Liver (tissue), 3 donors: ENCODE data around the gene GRXCR2.

Source experiments
- EGR1 ChIP-seq, 2 donors: IDR thresholded peaks; 2 replicates each; pipeline ENCODE4 v1.6.1; 2016 to 2018; ENCODE audit warnings: antibody characterized with exemption in 2 of 2, low read depth in 2 of 2
- GABPA ChIP-seq, 2 donors: IDR thresholded peaks in 1 of 2; conservative IDR thresholded peaks in 1 of 2; 2 replicates each; pipeline ENCODE4 v1.6.1; 2016; ENCODE audit warnings: antibody characterized with exemption in 2 of 2, mild to moderate bottlenecking in 1 of 2, moderate library complexity in 1 of 2
- JUND ChIP-seq, 2 donors: IDR thresholded peaks; 2 replicates each; pipeline ENCODE4 v1.6.1; 2016; ENCODE audit warnings: antibody characterized with exemption in 2 of 2
- TAF1 ChIP-seq: conservative IDR thresholded peaks from 2 replicates; pipeline ENCODE4 v1.6.1; 2016; ENCODE audit warnings: antibody characterized with exemption, mild to moderate bottlenecking
- YY1 ChIP-seq: IDR thresholded peaks from 2 replicates; pipeline ENCODE4 v1.6.1; 2016; ENCODE audit warnings: antibody characterized with exemption, mild to moderate bottlenecking
- TF ChIP-seq, protein P1 (sequence below): fragments of 150-350 bp; IDR thresholded peaks from 2 replicates; pipeline ENCODE4 v1.5.1; 2017; ENCODE audit warnings: improper control_type of control experiment, low read depth, low read length; ENCODE audit not compliant: missing input control
- TF ChIP-seq, protein P2 (sequence below): IDR thresholded peaks from 2 replicates; pipeline ENCODE4 v1.6.1; 2016; ENCODE audit warnings: antibody characterized with exemption
- TF ChIP-seq, protein P3 (sequence below): IDR thresholded peaks from 2 replicates; pipeline ENCODE4 v1.6.1; 2016; ENCODE audit warnings: antibody characterized with exemption, mild to moderate bottlenecking
- TF ChIP-seq, protein P4 (sequence below): IDR thresholded peaks from 2 replicates; pipeline ENCODE4 v1.6.1; 2016; ENCODE audit warnings: antibody characterized with exemption
- TF ChIP-seq, protein P5 (sequence below): IDR thresholded peaks from 2 replicates; pipeline ENCODE4 v1.6.1; 2016; ENCODE audit warnings: antibody characterized with exemption
- donor health status: healthy.
- donor health status: healthy.

DNA sequence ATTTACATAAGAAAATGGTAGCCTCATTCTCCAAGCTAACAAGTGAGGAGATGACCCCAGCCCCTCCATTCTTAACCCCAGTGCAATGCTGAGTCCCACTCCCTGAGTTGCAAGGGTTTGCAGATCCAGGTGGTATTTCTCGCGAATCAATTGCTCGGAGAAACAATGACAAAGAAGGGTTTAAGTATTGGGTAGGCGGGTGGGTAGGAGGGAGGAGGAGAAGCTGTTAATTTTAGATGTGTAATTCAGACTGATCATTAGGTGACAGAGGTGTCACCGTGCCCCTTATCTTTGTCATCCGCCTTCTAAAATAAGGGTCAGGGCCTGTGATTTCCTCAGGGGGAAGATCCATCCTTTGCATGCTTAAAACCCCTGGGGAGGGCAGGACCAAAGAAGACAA, 46.6 kb upstream of the GRXCR2 start:
- TF ChIP-seq, protein P1, sequence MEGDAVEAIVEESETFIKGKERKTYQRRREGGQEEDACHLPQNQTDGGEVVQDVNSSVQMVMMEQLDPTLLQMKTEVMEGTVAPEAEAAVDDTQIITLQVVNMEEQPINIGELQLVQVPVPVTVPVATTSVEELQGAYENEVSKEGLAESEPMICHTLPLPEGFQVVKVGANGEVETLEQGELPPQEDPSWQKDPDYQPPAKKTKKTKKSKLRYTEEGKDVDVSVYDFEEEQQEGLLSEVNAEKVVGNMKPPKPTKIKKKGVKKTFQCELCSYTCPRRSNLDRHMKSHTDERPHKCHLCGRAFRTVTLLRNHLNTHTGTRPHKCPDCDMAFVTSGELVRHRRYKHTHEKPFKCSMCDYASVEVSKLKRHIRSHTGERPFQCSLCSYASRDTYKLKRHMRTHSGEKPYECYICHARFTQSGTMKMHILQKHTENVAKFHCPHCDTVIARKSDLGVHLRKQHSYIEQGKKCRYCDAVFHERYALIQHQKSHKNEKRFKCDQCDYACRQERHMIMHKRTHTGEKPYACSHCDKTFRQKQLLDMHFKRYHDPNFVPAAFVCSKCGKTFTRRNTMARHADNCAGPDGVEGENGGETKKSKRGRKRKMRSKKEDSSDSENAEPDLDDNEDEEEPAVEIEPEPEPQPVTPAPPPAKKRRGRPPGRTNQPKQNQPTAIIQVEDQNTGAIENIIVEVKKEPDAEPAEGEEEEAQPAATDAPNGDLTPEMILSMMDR = no peak
- TF ChIP-seq JUND (IDR thresholded peaks at IDR 0.05) (no peak), GABPA (IDR thresholded peaks at IDR 0.05 in 1 of 2, conservative IDR thresholded peaks at IDR 0.05 in 1 of 2) (no peak), EGR1 (IDR thresholded peaks at IDR 0.05; ENCODE audit: low read depth in 2 of 2) (no peak), YY1 (no peak), TAF1 (no peak)
- TF ChIP-seq, protein P2, sequence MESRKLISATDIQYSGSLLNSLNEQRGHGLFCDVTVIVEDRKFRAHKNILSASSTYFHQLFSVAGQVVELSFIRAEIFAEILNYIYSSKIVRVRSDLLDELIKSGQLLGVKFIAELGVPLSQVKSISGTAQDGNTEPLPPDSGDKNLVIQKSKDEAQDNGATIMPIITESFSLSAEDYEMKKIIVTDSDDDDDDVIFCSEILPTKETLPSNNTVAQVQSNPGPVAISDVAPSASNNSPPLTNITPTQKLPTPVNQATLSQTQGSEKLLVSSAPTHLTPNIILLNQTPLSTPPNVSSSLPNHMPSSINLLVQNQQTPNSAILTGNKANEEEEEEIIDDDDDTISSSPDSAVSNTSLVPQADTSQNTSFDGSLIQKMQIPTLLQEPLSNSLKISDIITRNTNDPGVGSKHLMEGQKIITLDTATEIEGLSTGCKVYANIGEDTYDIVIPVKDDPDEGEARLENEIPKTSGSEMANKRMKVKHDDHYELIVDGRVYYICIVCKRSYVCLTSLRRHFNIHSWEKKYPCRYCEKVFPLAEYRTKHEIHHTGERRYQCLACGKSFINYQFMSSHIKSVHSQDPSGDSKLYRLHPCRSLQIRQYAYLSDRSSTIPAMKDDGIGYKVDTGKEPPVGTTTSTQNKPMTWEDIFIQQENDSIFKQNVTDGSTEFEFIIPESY = no peak
- TF ChIP-seq, protein P3, sequence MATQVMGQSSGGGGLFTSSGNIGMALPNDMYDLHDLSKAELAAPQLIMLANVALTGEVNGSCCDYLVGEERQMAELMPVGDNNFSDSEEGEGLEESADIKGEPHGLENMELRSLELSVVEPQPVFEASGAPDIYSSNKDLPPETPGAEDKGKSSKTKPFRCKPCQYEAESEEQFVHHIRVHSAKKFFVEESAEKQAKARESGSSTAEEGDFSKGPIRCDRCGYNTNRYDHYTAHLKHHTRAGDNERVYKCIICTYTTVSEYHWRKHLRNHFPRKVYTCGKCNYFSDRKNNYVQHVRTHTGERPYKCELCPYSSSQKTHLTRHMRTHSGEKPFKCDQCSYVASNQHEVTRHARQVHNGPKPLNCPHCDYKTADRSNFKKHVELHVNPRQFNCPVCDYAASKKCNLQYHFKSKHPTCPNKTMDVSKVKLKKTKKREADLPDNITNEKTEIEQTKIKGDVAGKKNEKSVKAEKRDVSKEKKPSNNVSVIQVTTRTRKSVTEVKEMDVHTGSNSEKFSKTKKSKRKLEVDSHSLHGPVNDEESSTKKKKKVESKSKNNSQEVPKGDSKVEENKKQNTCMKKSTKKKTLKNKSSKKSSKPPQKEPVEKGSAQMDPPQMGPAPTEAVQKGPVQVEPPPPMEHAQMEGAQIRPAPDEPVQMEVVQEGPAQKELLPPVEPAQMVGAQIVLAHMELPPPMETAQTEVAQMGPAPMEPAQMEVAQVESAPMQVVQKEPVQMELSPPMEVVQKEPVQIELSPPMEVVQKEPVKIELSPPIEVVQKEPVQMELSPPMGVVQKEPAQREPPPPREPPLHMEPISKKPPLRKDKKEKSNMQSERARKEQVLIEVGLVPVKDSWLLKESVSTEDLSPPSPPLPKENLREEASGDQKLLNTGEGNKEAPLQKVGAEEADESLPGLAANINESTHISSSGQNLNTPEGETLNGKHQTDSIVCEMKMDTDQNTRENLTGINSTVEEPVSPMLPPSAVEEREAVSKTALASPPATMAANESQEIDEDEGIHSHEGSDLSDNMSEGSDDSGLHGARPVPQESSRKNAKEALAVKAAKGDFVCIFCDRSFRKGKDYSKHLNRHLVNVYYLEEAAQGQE = no peak
- TF ChIP-seq, protein P4, sequence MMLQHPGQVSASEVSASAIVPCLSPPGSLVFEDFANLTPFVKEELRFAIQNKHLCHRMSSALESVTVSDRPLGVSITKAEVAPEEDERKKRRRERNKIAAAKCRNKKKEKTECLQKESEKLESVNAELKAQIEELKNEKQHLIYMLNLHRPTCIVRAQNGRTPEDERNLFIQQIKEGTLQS = no peak
- TF ChIP-seq, protein P5, sequence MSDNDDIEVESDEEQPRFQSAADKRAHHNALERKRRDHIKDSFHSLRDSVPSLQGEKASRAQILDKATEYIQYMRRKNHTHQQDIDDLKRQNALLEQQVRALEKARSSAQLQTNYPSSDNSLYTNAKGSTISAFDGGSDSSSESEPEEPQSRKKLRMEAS = no peak
